ENCODE measurements around the gene NPHP4. TPM values are rescaled to one million over a fixed set of nuclear protein-coding genes. Genes with fewer than 3 reads are reported as not detected.

NPHP4 gene
- total and polyA plus RNA-seq, 2 experiments from 2014 or later, result 6.4 to 12.7 TPM

DNA sequence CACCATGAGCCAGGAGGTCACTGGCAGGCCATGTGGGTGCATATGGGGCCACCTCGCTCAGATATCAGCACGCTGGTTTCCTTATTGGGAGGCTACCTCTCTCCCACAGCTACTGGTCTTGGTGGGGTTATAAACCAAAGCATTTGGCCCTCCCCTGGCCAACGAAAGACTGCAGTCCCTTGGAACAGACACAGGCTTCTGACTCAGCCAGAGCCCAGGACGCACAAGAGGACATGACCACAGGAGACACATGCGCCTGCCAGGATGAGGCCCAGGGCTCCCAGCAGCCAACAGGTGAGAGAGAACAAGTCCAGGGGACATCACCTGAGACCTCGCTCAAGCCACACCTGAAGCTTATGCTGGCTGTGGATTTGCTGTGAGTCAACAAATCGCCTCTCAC, 13.8 kb downstream of the NPHP4 start:
- TF ChIP-seq, protein P1, sequence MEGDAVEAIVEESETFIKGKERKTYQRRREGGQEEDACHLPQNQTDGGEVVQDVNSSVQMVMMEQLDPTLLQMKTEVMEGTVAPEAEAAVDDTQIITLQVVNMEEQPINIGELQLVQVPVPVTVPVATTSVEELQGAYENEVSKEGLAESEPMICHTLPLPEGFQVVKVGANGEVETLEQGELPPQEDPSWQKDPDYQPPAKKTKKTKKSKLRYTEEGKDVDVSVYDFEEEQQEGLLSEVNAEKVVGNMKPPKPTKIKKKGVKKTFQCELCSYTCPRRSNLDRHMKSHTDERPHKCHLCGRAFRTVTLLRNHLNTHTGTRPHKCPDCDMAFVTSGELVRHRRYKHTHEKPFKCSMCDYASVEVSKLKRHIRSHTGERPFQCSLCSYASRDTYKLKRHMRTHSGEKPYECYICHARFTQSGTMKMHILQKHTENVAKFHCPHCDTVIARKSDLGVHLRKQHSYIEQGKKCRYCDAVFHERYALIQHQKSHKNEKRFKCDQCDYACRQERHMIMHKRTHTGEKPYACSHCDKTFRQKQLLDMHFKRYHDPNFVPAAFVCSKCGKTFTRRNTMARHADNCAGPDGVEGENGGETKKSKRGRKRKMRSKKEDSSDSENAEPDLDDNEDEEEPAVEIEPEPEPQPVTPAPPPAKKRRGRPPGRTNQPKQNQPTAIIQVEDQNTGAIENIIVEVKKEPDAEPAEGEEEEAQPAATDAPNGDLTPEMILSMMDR (IDR thresholded peaks at IDR 0.05; ENCODE audit: low read depth, low read length), result no peak
- Histone ChIP-seq H3K9me3 (ENCODE audit: low read depth) (no peaks in the 10 kb centered on the region), H3K4me3 (no peak overlapping the region), H3K27ac (no peak overlapping the region), H3K36me3 (no peaks in the 10 kb centered on the region), H3K4me1 (ENCODE audit: low read depth) (peaks cover 22% of the 10 kb centered on the region), H3K27me3 (no peaks in the 10 kb centered on the region)
- no peak for DNase-seq (ENCODE audit: low read depth in 1 of 2, low spot score in 1 of 2)

DNA sequence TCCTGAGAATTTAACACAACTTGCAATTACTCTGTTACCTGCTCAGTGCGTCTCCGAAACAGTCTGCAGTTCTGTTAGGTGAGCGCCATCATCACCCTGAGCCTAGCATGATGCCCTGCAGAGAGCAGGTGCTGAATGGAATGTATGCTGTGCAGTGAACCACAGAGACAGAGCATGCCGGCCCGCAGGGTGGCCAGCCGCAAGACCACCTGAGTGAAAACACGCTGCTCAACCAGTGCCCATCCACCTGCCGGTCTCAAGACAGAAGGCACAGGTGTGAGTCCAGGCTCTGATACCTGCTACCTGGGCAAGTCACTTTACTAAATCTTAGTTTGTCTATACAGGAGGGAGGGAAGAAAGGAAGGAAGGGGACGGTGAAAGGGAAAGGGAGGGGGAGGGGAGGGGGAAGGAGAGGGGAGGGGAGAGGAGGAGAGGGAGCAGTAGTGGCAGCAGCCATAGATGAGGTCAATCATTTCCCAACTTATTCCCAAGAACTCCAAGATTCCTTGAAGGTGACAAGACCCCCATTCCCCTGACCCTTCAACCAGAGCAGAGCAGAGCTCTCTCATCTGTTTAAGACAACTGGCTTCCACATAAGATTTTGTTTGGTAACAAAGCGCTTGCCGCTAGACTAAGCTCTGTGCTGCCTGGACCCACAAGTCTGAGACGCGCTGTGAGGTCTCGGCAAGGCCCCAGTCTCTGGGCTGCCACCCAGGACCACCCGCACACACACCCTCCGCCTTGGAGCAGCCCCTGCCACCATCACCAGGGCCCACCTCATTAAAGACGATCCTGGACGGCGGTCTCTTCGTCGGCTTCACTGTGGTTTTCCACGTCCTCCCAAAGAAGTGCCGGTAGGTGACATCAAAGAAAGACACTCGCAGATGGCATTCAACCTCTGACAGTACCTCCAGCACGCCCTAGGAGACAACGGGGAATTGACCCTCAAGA, 14.5 kb downstream of the NPHP4 start:
- TF ChIP-seq, protein P1 (IDR thresholded peaks at IDR 0.05; ENCODE audit: low read depth, low read length), result no peak
- Histone ChIP-seq H3K4me3 (no peak overlapping the region), H3K27ac (no peak overlapping the region), H3K27me3 (no peaks in the 10 kb centered on the region), H3K9me3 (ENCODE audit: low read depth) (no peaks in the 10 kb centered on the region), H3K4me1 (ENCODE audit: low read depth) (peaks cover 15% of the 10 kb centered on the region), H3K36me3 (no peaks in the 10 kb centered on the region)
- DNase-seq (ENCODE audit: low read depth in 1 of 2, low spot score in 1 of 2), result no peak

DNA sequence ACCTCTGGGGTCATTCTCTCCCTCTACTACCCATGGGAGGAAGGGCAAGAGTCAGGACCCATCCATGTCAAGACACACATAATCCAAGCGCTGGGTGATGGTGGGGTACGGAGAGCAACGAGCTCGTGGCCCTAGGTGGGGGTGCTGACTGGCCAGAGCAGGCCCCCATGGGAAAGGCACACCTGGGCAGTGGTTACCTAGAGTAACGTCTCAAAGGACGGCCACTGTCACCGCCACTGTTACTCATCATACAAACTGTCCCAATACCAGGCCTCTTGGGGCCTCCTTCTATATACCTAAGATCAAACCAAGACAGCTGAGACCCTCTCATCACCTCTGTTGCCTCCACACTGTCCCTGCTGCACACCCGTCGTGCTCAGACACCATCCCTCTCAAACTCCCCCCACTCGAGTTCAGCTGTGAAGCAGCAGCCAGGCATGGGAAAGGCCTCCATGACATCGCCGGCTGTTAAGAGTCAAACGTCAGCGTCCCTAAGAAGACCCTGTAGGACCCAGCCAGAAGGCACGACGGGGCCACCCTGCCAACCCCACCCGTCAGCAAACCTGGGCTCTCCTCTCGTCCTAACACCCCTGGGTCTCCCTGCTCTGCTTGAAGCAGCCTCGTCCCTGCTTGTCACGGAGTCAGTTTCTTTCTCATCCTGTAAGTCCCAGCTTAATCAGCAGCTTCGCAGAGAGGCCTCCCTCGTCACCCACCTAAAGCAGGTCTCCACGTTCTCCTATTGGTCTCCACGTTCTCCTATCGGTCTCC, 15.3 kb downstream of the NPHP4 start:
- Histone ChIP-seq H3K4me3 (no peak overlapping the region), H3K9me3 (ENCODE audit: low read depth) (no peaks in the 10 kb centered on the region), H3K27me3 (no peaks in the 10 kb centered on the region), H3K27ac (no peak overlapping the region), H3K36me3 (no peaks in the 10 kb centered on the region), H3K4me1 (ENCODE audit: low read depth) (peaks cover 8% of the 10 kb centered on the region)
- TF ChIP-seq, protein P1 (IDR thresholded peaks at IDR 0.05; ENCODE audit: low read depth, low read length), result no peak
- DNase-seq (ENCODE audit: low read depth in 1 of 2, low spot score in 1 of 2), result no peak

DNA sequence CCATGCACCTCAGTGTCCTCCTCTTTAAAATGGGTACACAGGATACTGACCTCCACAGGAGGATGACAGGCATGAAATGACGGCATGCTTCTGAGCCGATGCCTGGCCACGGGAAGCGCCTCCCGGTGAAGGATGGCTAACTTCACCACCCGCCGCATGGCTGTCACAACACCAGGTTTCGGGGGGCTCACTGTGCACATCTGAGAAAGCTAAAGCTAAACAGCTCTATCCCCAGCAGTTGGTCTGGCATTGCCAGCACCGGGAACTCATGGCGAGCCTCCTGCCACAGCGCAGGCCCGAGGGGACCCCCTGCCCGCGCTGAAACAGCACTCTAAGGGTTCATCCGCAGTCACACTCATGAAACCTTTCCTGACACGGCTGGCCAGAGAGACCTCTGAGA, 16.0 kb downstream of the NPHP4 start:
- H3K9me3 ChIP-seq (ENCODE audit: low read depth), result no peaks in the 10 kb centered on the region
- no peak for DNase-seq (ENCODE audit: low read depth in 1 of 2, low spot score in 1 of 2)
- H3K4me3 ChIP-seq, result no peak overlapping the region
- TF ChIP-seq, protein P1 (IDR thresholded peaks at IDR 0.05; ENCODE audit: low read depth, low read length), result no peak
- no peaks in the 10 kb centered on the region for H3K27me3 ChIP-seq
- no peaks in the 10 kb centered on the region for H3K36me3 ChIP-seq
- peaks cover 8% of the 10 kb centered on the region for H3K4me1 ChIP-seq (ENCODE audit: low read depth)
- no peak overlapping the region for H3K27ac ChIP-seq

DNA sequence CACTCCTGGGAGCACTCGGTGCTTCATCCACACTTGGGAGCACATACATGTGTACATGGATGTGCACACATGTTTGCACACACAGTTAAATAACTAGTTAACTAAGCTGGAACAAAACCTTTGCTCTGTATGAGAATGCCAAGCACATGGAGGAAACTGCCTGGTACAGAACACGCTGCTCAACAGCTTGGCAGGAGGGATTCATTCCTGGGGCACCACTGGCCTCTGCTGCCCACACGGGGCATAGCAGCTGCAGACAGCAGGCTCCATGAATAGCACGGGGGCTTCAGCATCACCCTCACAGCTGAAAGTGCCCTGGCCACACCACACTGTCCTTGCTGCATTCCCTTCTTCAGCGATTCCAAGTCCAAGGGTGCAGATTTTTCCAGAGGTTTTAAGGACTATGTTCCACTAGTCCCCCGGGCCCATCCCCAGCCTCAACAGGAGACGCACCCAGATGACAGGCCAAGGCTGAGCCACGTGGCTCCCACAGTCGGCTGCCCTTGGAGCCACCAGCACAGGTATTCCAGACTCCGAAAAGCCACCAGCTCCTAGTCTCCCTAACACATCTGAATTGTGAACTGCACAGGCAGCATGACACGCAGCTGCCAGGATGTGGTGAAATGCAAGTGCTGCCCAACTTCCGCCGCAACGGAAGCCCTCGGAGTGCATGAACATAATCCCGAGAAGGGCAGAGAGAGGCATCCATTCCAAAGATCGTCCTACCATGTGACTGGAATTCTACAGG, 16.9 kb downstream of the NPHP4 start:
- no peaks in the 10 kb centered on the region for H3K36me3 ChIP-seq
- no peaks in the 10 kb centered on the region for H3K9me3 ChIP-seq (ENCODE audit: low read depth)
- no peaks in the 10 kb centered on the region for H3K27me3 ChIP-seq
- H3K27ac ChIP-seq, result no peak overlapping the region
- H3K4me3 ChIP-seq, result no peak overlapping the region
- H3K4me1 ChIP-seq (ENCODE audit: low read depth), result no peaks in the 10 kb centered on the region
- TF ChIP-seq, protein P1 (IDR thresholded peaks at IDR 0.05; ENCODE audit: low read depth, low read length), result peak; percentile 91
- DNase-seq (ENCODE audit: low read depth in 1 of 2, low spot score in 1 of 2), result peak; percentile 57 to 76

Measured in cardiac muscle cell (in vitro differentiated cells and primary cell).